ENCODE results near the gene RGS6.

GRCh38 chr14:72303930-72304329 is 371.7 kb downstream of the RGS6 start:
- no peak for TF ChIP-seq POLR2A (IDR thresholded peaks at IDR 0.05)
- TF ChIP-seq, protein P1, sequence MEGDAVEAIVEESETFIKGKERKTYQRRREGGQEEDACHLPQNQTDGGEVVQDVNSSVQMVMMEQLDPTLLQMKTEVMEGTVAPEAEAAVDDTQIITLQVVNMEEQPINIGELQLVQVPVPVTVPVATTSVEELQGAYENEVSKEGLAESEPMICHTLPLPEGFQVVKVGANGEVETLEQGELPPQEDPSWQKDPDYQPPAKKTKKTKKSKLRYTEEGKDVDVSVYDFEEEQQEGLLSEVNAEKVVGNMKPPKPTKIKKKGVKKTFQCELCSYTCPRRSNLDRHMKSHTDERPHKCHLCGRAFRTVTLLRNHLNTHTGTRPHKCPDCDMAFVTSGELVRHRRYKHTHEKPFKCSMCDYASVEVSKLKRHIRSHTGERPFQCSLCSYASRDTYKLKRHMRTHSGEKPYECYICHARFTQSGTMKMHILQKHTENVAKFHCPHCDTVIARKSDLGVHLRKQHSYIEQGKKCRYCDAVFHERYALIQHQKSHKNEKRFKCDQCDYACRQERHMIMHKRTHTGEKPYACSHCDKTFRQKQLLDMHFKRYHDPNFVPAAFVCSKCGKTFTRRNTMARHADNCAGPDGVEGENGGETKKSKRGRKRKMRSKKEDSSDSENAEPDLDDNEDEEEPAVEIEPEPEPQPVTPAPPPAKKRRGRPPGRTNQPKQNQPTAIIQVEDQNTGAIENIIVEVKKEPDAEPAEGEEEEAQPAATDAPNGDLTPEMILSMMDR (IDR thresholded peaks at IDR 0.05) = no peak

Measured in breast epithelium (tissue), 3 donors.